Prostate gland (tissue), 2 donors: ENCODE measurements around the gene CFAP210. TPM values are rescaled to one million over a fixed set of nuclear protein-coding genes. Genes with fewer than 3 reads are reported as not detected.

Experiments used
- DNase-seq: peaks from one replicate; pipeline ENCODE4 v3.0.0-alpha.2; 2019; ENCODE audit warnings: low spot score
- H3K27ac ChIP-seq, 2 donors: fragments of 200-600 bp; sonication (generic); 2 replicates each; pipeline ENCODE4 v1.5.1; 2017 to 2019
- H3K27me3 ChIP-seq: fragments of 200-600 bp; sonication (generic); replicated peaks from 2 replicates; pipeline ENCODE4 v1.5.1; 2019; ENCODE audit not compliant: insufficient read depth
- H3K36me3 ChIP-seq, 2 donors: fragments of 200-600 bp; sonication (generic); 1 replicate in 1 of 2; 2 replicates in 1 of 2; pipeline versions ENCODE4 v1.5.1 to v1.8.1; 2017 to 2019
- H3K4me1 ChIP-seq: fragments of 200-600 bp; sonication (generic); replicated peaks from 2 replicates; pipeline ENCODE4 v1.5.1; 2019
- H3K4me3 ChIP-seq, 2 donors: fragments of 200-600 bp; sonication (generic); 2 replicates each; pipeline ENCODE4 v1.5.1; 2017 to 2019
- H3K9me3 ChIP-seq: fragments of 200-600 bp; sonication (generic); 2 replicates; pipeline ENCODE4 v1.5.1; 2017
- POLR2A ChIP-seq: fragments of 450-650 bp; IDR thresholded peaks from one replicate; pipeline ENCODE4 v1.6.1; 2016; ENCODE audit warnings: antibody characterized with exemption, mild to moderate bottlenecking
- POLR2AphosphoS5 ChIP-seq: sonication (generic); formaldehyde crosslinking; IDR thresholded peaks from one replicate; pipeline ENCODE4 v1.6.1; 2017; ENCODE audit warnings: antibody characterized with exemption
- WGBS: methylation state at CpG from one replicate; pipeline ENCODE4 v1.1.5; 2018; 5-methylcytosine and 5-hydroxymethylcytosine counted together
- intact Hi-C: fragments of 100-400 bp; cut with DNase I; formaldehyde crosslinking; loops from one replicate; pipeline ENCODE4 v1.14.2; 2022
- total RNA-seq, 2 donors: library from RNA; depleted of rRNA; stranded (reverse); fragments of >200 nt; gene quantifications; one replicate each; pipeline ENCODE4 v1.1.0, GENCODE V29; 2016
- TF ChIP-seq, protein P1 (sequence below), 4 experiments: fragments of 200-600 bp in 2 of 4; fragments of 450-650 bp in 2 of 4; sonication (generic) in 2 of 4; IDR thresholded peaks; 1 replicate in 3 of 4; 2 replicates in 1 of 4; pipeline ENCODE4 v1.5.1; 2016 to 2019; ENCODE audit warnings: antibody characterized with exemption in 4 of 4, mild to moderate bottlenecking in 2 of 4, moderate library complexity in 2 of 4

CFAP210 gene
- total RNA-seq, 2 donors from 2014 or later, result 0.27 to 1.0 TPM

GRCh38 chr2:169637620-169638019, 56.6 kb downstream of the CFAP210 start:
- H3K36me3 ChIP-seq, result peaks cover 0 to 5% of the 10 kb centered on the region in 2 donors
- H3K4me3 ChIP-seq, result no peak overlapping the region
- WGBS, result 78% methylated on average over 3 of the region's 3 CpGs
- H3K9me3 ChIP-seq, result no peaks in the 10 kb centered on the region
- TF ChIP-seq POLR2AphosphoS5 (no peak), POLR2A (no peak)
- TF ChIP-seq, protein P1, sequence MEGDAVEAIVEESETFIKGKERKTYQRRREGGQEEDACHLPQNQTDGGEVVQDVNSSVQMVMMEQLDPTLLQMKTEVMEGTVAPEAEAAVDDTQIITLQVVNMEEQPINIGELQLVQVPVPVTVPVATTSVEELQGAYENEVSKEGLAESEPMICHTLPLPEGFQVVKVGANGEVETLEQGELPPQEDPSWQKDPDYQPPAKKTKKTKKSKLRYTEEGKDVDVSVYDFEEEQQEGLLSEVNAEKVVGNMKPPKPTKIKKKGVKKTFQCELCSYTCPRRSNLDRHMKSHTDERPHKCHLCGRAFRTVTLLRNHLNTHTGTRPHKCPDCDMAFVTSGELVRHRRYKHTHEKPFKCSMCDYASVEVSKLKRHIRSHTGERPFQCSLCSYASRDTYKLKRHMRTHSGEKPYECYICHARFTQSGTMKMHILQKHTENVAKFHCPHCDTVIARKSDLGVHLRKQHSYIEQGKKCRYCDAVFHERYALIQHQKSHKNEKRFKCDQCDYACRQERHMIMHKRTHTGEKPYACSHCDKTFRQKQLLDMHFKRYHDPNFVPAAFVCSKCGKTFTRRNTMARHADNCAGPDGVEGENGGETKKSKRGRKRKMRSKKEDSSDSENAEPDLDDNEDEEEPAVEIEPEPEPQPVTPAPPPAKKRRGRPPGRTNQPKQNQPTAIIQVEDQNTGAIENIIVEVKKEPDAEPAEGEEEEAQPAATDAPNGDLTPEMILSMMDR (IDR thresholded peaks at IDR 0.05), result no peak
- DNase-seq, result no peak
- no peaks in the 10 kb centered on the region for H3K4me1 ChIP-seq
- no peak overlapping the region for H3K27ac ChIP-seq
- intact Hi-C loops, result no loop called here
- H3K27me3 ChIP-seq, result no peaks in the 10 kb centered on the region

- H3K9me3 ChIP-seq, result no peaks in the 10 kb centered on the region
- no peaks in the 10 kb centered on the region for H3K4me1 ChIP-seq
- WGBS, result 96% methylated on average over 8 of the region's 8 CpGs
- DNase-seq, result no peak
- no peak overlapping the region for H3K4me3 ChIP-seq
- no peaks in the 10 kb centered on the region for H3K27me3 ChIP-seq
- no peak overlapping the region for H3K27ac ChIP-seq
- H3K36me3 ChIP-seq, result peaks cover 0 to 5% of the 10 kb centered on the region in 2 donors
- intact Hi-C loops, result no loop called here
- TF ChIP-seq, protein P1 (IDR thresholded peaks at IDR 0.05), result no peak
- TF ChIP-seq POLR2AphosphoS5 (no peak), POLR2A (no peak)
These were observed 57.6 kb downstream of the CFAP210 start for GRCh38 chr2:169636440-169637097.

GRCh38 chr2:169625781-169626180, 68.4 kb downstream of the CFAP210 start:
- peaks cover 0 to 7% of the 10 kb centered on the region in 2 donors for H3K36me3 ChIP-seq
- no peak for DNase-seq

DNA sequence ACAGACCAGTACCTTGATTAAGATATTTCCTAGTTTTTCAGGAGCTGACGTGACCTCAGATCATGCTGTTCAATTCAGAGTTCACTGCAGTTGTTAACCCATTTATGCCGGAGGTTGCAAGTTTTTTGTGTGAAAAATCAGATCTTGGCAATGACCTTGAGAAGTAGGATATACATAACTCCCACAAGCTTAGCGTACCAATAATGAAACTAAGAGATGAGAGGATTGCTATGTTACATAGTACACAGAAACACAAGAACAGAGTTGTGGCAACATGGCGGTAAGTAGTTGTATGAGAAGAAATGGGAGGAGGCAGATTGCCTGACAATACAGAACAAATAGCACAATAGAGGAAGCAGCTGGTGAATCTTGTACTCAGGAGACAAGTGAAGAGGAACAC, 71.0 kb downstream of the CFAP210 start:
- no peak for TF ChIP-seq POLR2AphosphoS5
- TF ChIP-seq POLR2A, result no peak
- TF ChIP-seq, protein P1 (IDR thresholded peaks at IDR 0.05), result no peak
- no peak for DNase-seq
- peaks cover 0 to 7% of the 10 kb centered on the region in 2 donors for H3K36me3 ChIP-seq
- H3K4me1 ChIP-seq, result no peaks in the 10 kb centered on the region
- H3K27ac ChIP-seq, result no peak overlapping the region
- WGBS, result 91% methylated on average over 4 of the region's 4 CpGs
- H3K4me3 ChIP-seq, result no peak overlapping the region
- intact Hi-C loops, result no loop called here
- no peaks in the 10 kb centered on the region for H3K27me3 ChIP-seq
- no peaks in the 10 kb centered on the region for H3K9me3 ChIP-seq

More at GRCh38 chr2:169625781-169626180, 68.4 kb downstream of the CFAP210 start:
- Histone ChIP-seq H3K9me3 (no peaks in the 10 kb centered on the region), H3K27ac (no peak overlapping the region), H3K4me1 (no peaks in the 10 kb centered on the region), H3K27me3 (no peaks in the 10 kb centered on the region), H3K4me3 (no peak overlapping the region)
- intact Hi-C loops, result no loop called here
- WGBS, result 96% methylated on average over 3 of the region's 3 CpGs
- TF ChIP-seq POLR2A (no peak), POLR2AphosphoS5 (no peak)
- TF ChIP-seq, protein P1 (IDR thresholded peaks at IDR 0.05), result no peak

GRCh38 chr2:169620509-169620908, 73.7 kb downstream of the CFAP210 start:
- no peak for DNase-seq
- TF ChIP-seq, protein P1 (IDR thresholded peaks at IDR 0.05), result no peak
- no peak for TF ChIP-seq POLR2AphosphoS5
- TF ChIP-seq POLR2A, result no peak
- H3K4me3 ChIP-seq, result no peak overlapping the region

More at GRCh38 chr2:169620509-169620908, 73.7 kb downstream of the CFAP210 start:
- Histone ChIP-seq H3K4me1 (no peaks in the 10 kb centered on the region), H3K27me3 (no peaks in the 10 kb centered on the region), H3K9me3 (no peaks in the 10 kb centered on the region), H3K27ac (no peak overlapping the region), H3K36me3 (peaks cover 0 to 7% of the 10 kb centered on the region in 2 donors)
- 80% methylated on average over 1 of the region's 1 CpG for WGBS
- intact Hi-C loops, result no loop called here
